GM18951 (cell line): Measurements from ENCODE around the gene KCNIP1.

Experiments used
- POLR2A ChIP-seq: IDR thresholded peaks from 4 replicates; pipeline ENCODE4 v1.6.1; 2011; ENCODE audit warnings: mild to moderate bottlenecking; ENCODE audit not compliant: insufficient read length, insufficient read depth; ENCODE audit errors: extremely low read depth
- in situ Hi-C: fragments of 300-500 bp; cut with MboI; formaldehyde crosslinking; loops from one replicate; pipeline ENCODE4 v1.12.0; 2022; ENCODE audit warnings: low sequenced_read_pairs, mixed read lengths, inconsistent platforms; ENCODE audit not compliant: unreplicated experiment

KCNIP1 gene

DNA sequence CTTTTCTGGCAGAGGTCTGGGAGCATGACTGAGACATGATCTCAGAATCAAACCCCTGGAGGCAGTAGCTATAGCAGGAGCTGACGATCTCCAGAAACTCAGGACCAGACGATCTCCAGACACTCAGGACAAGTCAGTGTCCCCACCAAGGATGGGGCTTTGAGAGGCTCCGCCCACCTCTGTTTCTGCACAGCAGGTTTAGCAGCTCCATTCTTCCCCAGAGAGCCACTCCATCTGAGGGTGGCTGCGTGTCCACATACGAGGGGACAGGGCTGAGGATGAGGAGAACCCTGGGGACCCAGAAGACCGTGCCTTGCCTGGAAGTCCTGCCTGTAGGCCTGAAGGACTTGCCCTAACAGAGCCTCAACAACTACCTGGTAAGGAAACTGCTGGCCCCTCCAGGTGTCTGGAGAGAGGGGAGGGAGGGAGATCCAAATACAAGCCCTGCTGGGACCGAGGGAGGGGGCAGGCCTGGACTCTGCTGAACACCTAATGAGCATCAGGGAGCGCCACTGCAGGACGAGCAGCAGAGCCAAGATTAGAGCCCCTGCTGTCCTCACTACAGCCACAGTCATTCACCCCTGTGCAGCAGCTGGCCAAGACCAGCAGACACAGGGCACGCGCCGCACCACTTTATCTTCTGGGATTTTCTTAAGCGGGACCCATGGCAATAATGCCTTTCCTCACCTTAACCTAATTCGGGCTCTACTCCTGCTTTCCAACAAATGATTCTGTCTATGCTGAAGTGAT, 279.9 kb downstream of the KCNIP1 start, which contains the start of gene GABRP:
TSS of gene GABRP (plus strand) at position 228 of the 750 bp plus-strand sequence. CDS start 4,891 bp downstream, outside the sequence.
- TF ChIP-seq POLR2A: no peak
- in situ Hi-C loops: no loop called here

DNA sequence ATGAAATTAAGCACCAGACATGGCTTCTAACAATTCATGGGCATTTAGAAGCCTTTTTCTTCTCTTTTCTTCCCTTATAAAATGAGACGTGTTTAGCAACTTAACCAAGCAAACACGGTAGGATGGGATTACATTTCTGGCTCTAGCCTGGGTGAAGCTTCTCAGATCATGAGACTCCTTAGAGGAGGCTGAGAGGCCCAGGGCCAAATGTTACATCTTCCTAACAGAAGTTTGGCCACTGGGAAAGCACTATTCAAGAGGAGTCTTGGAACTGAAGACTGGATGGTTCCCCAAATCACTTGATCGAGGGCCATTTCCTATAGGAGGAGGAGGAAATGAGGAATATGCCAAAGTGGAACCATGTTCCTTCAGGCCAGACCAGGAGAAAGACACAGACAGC, 281.6 kb downstream of the KCNIP1 start:
- in situ Hi-C loops: no loop called here

More for the DNA sequence above, 281.6 kb downstream of the KCNIP1 start:
- no peak for TF ChIP-seq POLR2A
